SK-N-MC (cell line): ENCODE data around the gene AMMECR1.

Source experiments
- EZH2 ChIP-seq: fragments of 200-600 bp; sonication (generic); IDR thresholded peaks from one replicate; pipeline ENCODE4 v1.6.1; 2017; ENCODE audit warnings: antibody characterized with exemption
- POLR2AphosphoS5 ChIP-seq: IDR thresholded peaks from 2 replicates; pipeline ENCODE4 v1.6.1; 2012; ENCODE audit warnings: mild to moderate bottlenecking, low read depth, low read length, borderline replicate concordance

DNA sequence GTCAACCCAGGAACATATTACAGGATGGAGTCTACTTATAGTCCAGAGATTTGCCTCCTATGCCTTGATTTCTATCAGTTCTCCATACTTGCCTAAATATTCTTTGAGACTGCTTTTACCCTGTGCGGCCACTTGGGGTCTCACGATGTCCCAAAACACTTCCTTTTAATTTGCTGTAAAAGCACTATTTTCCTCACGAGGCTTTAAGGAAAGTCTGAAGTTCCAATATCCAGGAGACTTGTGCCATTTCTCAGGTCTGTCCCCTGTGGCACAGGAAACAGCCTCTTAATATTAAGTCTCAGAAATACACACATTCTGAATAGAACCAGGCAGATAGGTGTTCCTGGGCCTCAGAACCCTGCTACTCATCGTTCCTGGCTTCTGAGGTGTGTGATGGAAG is 172.0 kb downstream of the AMMECR1 start:
- TF ChIP-seq POLR2AphosphoS5: no peak
- no peak for TF ChIP-seq EZH2
